HG03135 (cell line): ENCODE measurements around the gene ANAPC10.
"Not testable (repeated sequence)": the region's sequence is repeated elsewhere in the genome, so short reads cannot be mapped to it uniquely, and the experiment has no call there.

Experiments
- ATAC-seq: cut with Tn5 transposase; IDR thresholded peaks from one replicate; pipeline ENCODE4 v1.9.1; 2021; ENCODE audit warnings: mild to moderate bottlenecking, moderate library complexity; ENCODE audit not compliant: unreplicated experiment

Gene ANAPC10

GRCh38 chr4:145012841-145013240 is 85.2 kb downstream of the ANAPC10 start:
- ATAC-seq = no peak

GRCh38 chr4:145011636-145012035 is 86.4 kb downstream of the ANAPC10 start:
- no peak for ATAC-seq

- ATAC-seq = not testable (repeated sequence)
Measured at GRCh38 chr4:145010315-145010714, 87.7 kb downstream of the ANAPC10 start.

- ATAC-seq = no peak
Measured at GRCh38 chr4:145003675-145004074, 94.3 kb downstream of the ANAPC10 start.

GRCh38 chr4:145001635-145002034 is 96.4 kb downstream of the ANAPC10 start:
- ATAC-seq = no peak

GRCh38 chr4:145000656-145001055 is 97.3 kb downstream of the ANAPC10 start:
- not testable (repeated sequence) for ATAC-seq

GRCh38 chr4:144989306-144989705 is 108.7 kb downstream of the ANAPC10 start:
- no peak for ATAC-seq

- no peak for ATAC-seq
Measured at GRCh38 chr4:144985531-144985930, 112.5 kb downstream of the ANAPC10 start.

GRCh38 chr4:144985014-144985413 is 113.0 kb downstream of the ANAPC10 start:
- no peak for ATAC-seq

- ATAC-seq = no peak
Measured at GRCh38 chr4:144984241-144984640, 113.8 kb downstream of the ANAPC10 start.

- ATAC-seq = no peak
Measured at GRCh38 chr4:144975718-144976117, 122.3 kb downstream of the ANAPC10 start.

- ATAC-seq = peak; percentile 68
Measured at GRCh38 chr4:144970597-144970996, 127.4 kb downstream of the ANAPC10 start.

GRCh38 chr4:144969821-144970220 is 128.2 kb downstream of the ANAPC10 start:
- no peak for ATAC-seq

- ATAC-seq = no peak
Measured at GRCh38 chr4:144968606-144969005, 129.4 kb downstream of the ANAPC10 start.

- peak; percentile 86 for ATAC-seq
Measured at GRCh38 chr4:144967161-144967560, 130.8 kb downstream of the ANAPC10 start.

GRCh38 chr4:144962300-144962699 is 135.7 kb downstream of the ANAPC10 start:
- ATAC-seq = no peak

GRCh38 chr4:144955104-144955503 is 142.9 kb downstream of the ANAPC10 start:
- ATAC-seq = no peak

GRCh38 chr4:144954230-144954629 is 143.8 kb downstream of the ANAPC10 start:
- ATAC-seq = no peak

- ATAC-seq = no peak
Measured at GRCh38 chr4:144948421-144948820, 149.6 kb downstream of the ANAPC10 start.

- ATAC-seq = no peak
Measured at GRCh38 chr4:144948009-144948408, 150.0 kb downstream of the ANAPC10 start.
